SU-DHL-6 (cell line): ENCODE results near the gene TMEM207.

Experiments used
- H2AFZ ChIP-seq: fragments of 200-600 bp; sonication (generic); 2 replicates; pipeline ENCODE4 v1.6.1; 2014; ENCODE audit warnings: low read depth, mild to moderate bottlenecking, moderate library complexity, mixed read lengths, antibody characterized with exemption, low read length; ENCODE audit not compliant: severe bottlenecking
- H3F3A ChIP-seq: fragments of 200-600 bp; shearing (Covaris generic); 2 replicates; pipeline ENCODE4 v1.6.0; 2016; ENCODE audit warnings: antibody characterized with exemption, mild to moderate bottlenecking; ENCODE audit not compliant: insufficient read depth
- H3K27ac ChIP-seq: fragments of 200-600 bp; sonication (generic); 2 replicates; pipeline ENCODE4 v1.5.1; 2016; ENCODE audit warnings: low read depth, mild to moderate bottlenecking, low read length, moderate library complexity, mixed read lengths
- H3K27me3 ChIP-seq: fragments of 200-600 bp; sonication (generic), shearing (Covaris generic); 2 replicates; pipeline ENCODE4 v1.6.0; 2014; ENCODE audit warnings: mild to moderate bottlenecking, low read length
- H3K36me3 ChIP-seq: fragments of 200-600 bp; sonication (generic); 2 replicates; pipeline ENCODE4 v1.6.1; 2014; ENCODE audit warnings: mild to moderate bottlenecking, low read length, mixed read lengths
- H3K4me2 ChIP-seq: fragments of 300-600, 200-600 bp; shearing (Covaris generic), sonication (generic); 2 replicates; pipeline ENCODE4 v1.6.0; 2014; ENCODE audit warnings: low read length, low read depth, mild to moderate bottlenecking; ENCODE audit not compliant: poor library complexity, severe bottlenecking
- H3K4me3 ChIP-seq: fragments of 200-600 bp; sonication (generic); 2 replicates; pipeline ENCODE4 v1.5.1; 2014; ENCODE audit warnings: antibody characterized with exemption, low read length, mild to moderate bottlenecking, mixed read lengths; ENCODE audit not compliant: insufficient read depth, poor library complexity, severe bottlenecking
- H3K79me2 ChIP-seq: fragments of 200-600 bp; sonication (generic); 2 replicates; pipeline ENCODE4 v1.6.1; 2014; ENCODE audit warnings: mild to moderate bottlenecking, low read length, moderate library complexity; ENCODE audit not compliant: insufficient read depth
- H3K9ac ChIP-seq: fragments of 200-600 bp; sonication (generic); 2 replicates; pipeline ENCODE4 v1.7.0; 2014; ENCODE audit warnings: mild to moderate bottlenecking, low read length
- H3K9me2 ChIP-seq: fragments of 200-600 bp; sonication (generic); replicated peaks from 2 replicates; pipeline ENCODE4 v1.6.1; 2014; ENCODE audit warnings: low read length; ENCODE audit not compliant: insufficient read depth
- H3K9me3 ChIP-seq: fragments of 200-600 bp; sonication (generic); 2 replicates; pipeline ENCODE4 v1.6.1; 2014; ENCODE audit warnings: low read length, mixed read lengths; ENCODE audit not compliant: insufficient read depth
- H4K20me1 ChIP-seq: fragments of 200-600 bp; sonication (generic); 2 replicates; pipeline ENCODE4 v1.6.1; 2014; ENCODE audit warnings: low read depth, mild to moderate bottlenecking, antibody characterized with exemption, low read length, moderate library complexity, mixed read lengths
- EZH2phosphoT487 ChIP-seq: fragments of 200-600 bp; sonication (generic), shearing (Covaris generic); conservative IDR thresholded peaks from 2 replicates; pipeline ENCODE4 v1.6.1; 2018; ENCODE audit warnings: mild to moderate bottlenecking, antibody characterized with exemption, low read length, moderate library complexity, mixed read lengths
- TF ChIP-seq, protein P1 (sequence below): fragments of 200-600 bp; sonication (generic); IDR thresholded peaks from one replicate; pipeline ENCODE4 v1.5.1; 2017; ENCODE audit warnings: antibody characterized with exemption, mild to moderate bottlenecking, low read length, moderate library complexity; ENCODE audit not compliant: insufficient read depth, poor library complexity, severe bottlenecking

The TMEM207 gene

DNA sequence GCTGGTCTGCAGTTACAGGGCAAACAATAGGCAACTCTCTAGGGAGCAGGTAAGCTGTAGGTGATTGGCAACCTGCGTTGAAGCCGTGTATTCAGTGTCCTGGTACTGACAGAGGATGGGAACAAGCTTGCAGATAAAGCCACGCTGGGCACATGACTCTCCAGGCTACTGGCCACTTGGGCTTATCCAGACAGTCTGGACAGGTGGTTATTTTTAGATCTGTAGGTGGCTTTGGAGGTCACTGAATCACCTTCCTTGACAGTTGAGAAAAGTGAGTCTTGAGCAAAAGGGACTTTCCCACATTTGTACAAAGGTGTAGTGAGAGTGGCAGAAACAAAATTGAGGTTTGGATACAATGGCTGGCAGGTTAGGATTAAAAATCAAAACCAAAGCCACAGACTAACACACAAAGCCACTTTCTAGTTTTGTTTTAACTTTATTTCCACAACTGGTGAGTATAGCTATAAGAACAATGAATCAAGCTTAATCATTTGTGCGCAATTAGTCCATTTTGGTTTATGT, 41.9 kb upstream of the TMEM207 start:
- Histone ChIP-seq H3F3A (no peaks in the 10 kb centered on the region), H2AFZ (no peak overlapping the region), H3K27ac (no peak overlapping the region), H3K36me3 (no peaks in the 10 kb centered on the region), H4K20me1 (no peaks in the 10 kb centered on the region), H3K4me2 (no peak overlapping the region), H3K27me3 (no peaks in the 10 kb centered on the region), H3K9me2 (no peaks in the 10 kb centered on the region), H3K9ac (no peak overlapping the region), H3K79me2 (no peaks in the 10 kb centered on the region), H3K4me3 (no peak overlapping the region), H3K9me3 (no peaks in the 10 kb centered on the region)
- TF ChIP-seq, protein P1, sequence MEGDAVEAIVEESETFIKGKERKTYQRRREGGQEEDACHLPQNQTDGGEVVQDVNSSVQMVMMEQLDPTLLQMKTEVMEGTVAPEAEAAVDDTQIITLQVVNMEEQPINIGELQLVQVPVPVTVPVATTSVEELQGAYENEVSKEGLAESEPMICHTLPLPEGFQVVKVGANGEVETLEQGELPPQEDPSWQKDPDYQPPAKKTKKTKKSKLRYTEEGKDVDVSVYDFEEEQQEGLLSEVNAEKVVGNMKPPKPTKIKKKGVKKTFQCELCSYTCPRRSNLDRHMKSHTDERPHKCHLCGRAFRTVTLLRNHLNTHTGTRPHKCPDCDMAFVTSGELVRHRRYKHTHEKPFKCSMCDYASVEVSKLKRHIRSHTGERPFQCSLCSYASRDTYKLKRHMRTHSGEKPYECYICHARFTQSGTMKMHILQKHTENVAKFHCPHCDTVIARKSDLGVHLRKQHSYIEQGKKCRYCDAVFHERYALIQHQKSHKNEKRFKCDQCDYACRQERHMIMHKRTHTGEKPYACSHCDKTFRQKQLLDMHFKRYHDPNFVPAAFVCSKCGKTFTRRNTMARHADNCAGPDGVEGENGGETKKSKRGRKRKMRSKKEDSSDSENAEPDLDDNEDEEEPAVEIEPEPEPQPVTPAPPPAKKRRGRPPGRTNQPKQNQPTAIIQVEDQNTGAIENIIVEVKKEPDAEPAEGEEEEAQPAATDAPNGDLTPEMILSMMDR, result no peak
- no peak for TF ChIP-seq EZH2phosphoT487

DNA sequence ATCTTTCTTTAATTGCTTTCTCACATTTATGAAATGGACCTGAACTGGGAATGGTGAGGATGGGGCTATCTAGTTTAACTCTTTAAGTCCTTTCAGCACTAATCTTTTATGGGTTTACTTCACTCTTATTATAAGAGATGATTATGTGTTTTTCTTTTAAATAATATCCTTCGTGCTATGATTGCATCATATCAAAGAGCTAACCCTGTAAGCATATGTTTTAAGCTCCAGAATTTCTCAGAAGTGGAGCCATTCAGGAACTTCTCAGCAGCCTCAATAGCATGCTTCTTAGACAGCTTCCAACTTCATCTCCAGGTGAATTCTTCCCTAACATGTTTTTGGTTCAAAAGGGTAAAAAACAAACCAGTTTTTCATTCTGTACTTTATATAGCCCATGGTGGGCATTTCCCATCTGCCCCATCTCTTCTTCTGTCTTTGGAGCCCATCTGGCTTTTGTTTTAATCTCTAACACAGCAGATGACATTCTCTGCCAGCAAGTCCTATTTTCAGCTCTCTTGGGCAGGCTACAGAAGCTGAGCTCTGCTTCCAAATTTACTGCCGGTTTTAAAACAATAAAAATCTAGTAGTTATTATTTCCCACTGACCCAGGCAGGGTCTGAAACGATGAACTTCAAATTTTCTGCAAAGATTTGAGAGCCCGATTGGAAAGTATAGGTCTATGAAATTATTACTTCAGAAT, 37.4 kb upstream of the TMEM207 start:
- Histone ChIP-seq H2AFZ (no peak overlapping the region), H3K9ac (no peak overlapping the region), H3K9me3 (no peaks in the 10 kb centered on the region), H3F3A (no peaks in the 10 kb centered on the region), H3K79me2 (no peaks in the 10 kb centered on the region), H3K4me2 (no peak overlapping the region), H4K20me1 (no peaks in the 10 kb centered on the region), H3K27ac (no peak overlapping the region), H3K36me3 (no peaks in the 10 kb centered on the region), H3K9me2 (no peaks in the 10 kb centered on the region), H3K4me3 (no peak overlapping the region), H3K27me3 (no peaks in the 10 kb centered on the region)
- TF ChIP-seq EZH2phosphoT487, result no peak
- TF ChIP-seq, protein P1, result no peak

DNA sequence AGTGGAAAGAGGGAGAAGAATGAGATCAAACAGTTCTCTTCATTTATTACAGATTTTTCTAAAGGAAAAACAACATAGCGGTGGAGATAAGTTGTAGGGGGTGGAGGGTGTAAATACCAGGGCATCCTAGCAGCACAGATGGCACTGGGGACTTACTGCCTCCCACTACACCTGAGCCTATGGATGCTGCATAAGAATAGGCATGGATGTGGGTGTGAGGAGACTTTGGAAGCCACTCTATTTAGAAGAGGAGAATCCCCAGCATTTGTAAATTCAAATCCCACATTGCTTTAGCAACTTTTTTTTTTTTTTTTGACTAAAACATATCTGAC, 36.8 kb upstream of the TMEM207 start:
- H3K27ac ChIP-seq, result no peak overlapping the region
- H2AFZ ChIP-seq, result no peak overlapping the region
- no peak overlapping the region for H3K4me3 ChIP-seq
- H3K9me3 ChIP-seq, result no peaks in the 10 kb centered on the region
- no peak overlapping the region for H3K9ac ChIP-seq
- TF ChIP-seq EZH2phosphoT487, result no peak
- TF ChIP-seq, protein P1, result no peak
- no peak overlapping the region for H3K4me2 ChIP-seq
- H3F3A ChIP-seq, result no peaks in the 10 kb centered on the region
- H3K9me2 ChIP-seq, result no peaks in the 10 kb centered on the region
- H3K36me3 ChIP-seq, result no peaks in the 10 kb centered on the region
- no peaks in the 10 kb centered on the region for H3K27me3 ChIP-seq
- no peaks in the 10 kb centered on the region for H4K20me1 ChIP-seq
- no peaks in the 10 kb centered on the region for H3K79me2 ChIP-seq
